SK-N-SH (cell line): ENCODE data around the gene TCFL5. TPM values are rescaled to one million over a fixed set of nuclear protein-coding genes. Genes with fewer than 3 reads are reported as not detected.

ENCODE experiments used
- CTCF ChIA-PET: fragments of 300-600, 350-600 bp; formaldehyde crosslinking; extraction: SDS; loops from one replicate; lab custom pipeline; 2021; lab: Yijun Ruan, JAX
- POLR2A ChIA-PET: fragments of 350-600 bp; sonication (Branson Sonifier 250); formaldehyde crosslinking; extraction: SDS; loops from one replicate; lab custom pipeline; 2020; ENCODE audit warnings: antibody characterized with exemption, inconsistent platforms; lab: Yijun Ruan, JAX
- DNase-seq: peaks from one replicate; pipeline ENCODE4 v3.0.0; 2012
- H2AFZ ChIP-seq: fragments of 200-600 bp; sonication (generic); 2 replicates; pipeline ENCODE4 v1.8.1; 2016; ENCODE audit warnings: antibody characterized with exemption, mild to moderate bottlenecking, low read depth
- H3F3A ChIP-seq: fragments of 200-600 bp; sonication (generic); replicated peaks from 2 replicates; pipeline ENCODE3; 2016; ENCODE audit warnings: antibody characterized with exemption, mild to moderate bottlenecking; ENCODE audit not compliant: insufficient read depth
- H3K27ac ChIP-seq, 2 experiments: fragments of 200-500 bp in 1 of 2; fragments of 200-600 bp in 1 of 2; sonication (Bioruptor generic) in 1 of 2; sonication (generic), shearing (Covaris generic) in 1 of 2; 2 replicates each; pipeline versions ENCODE4 v1.5.1 to v1.6.1; 2014 to 2016; ENCODE audit warnings: low read depth in 2 of 2, inconsistent platforms in 1 of 2, low read length in 1 of 2, mild to moderate bottlenecking in 1 of 2, mixed read lengths in 1 of 2
- H3K27me3 ChIP-seq: fragments of 200-600 bp; sonication (generic), shearing (Covaris generic); 2 replicates; pipeline ENCODE4 v1.6.1; 2016; ENCODE audit warnings: mixed run types; ENCODE audit not compliant: insufficient read depth
- H3K36me3 ChIP-seq, 2 experiments: fragments of 200-500 bp in 1 of 2; fragments of 200-600 bp in 1 of 2; sonication (Bioruptor generic) in 1 of 2; sonication (generic) in 1 of 2; replicated peaks in 1 of 2; 2 replicates each; pipeline versions ENCODE3 to v1.5.1; 2014 to 2016; ENCODE audit warnings: low read length in 1 of 2, mild to moderate bottlenecking in 1 of 2; ENCODE audit not compliant: insufficient read depth in 2 of 2, control insufficient read depth in 1 of 2
- H3K4me1 ChIP-seq, 2 experiments: fragments of 200-500 bp in 1 of 2; fragments of 200-600 bp in 1 of 2; sonication (Bioruptor generic) in 1 of 2; sonication (generic), shearing (Covaris generic) in 1 of 2; 2 replicates each; pipeline versions ENCODE4 v1.5.1 to v1.6.1; 2014 to 2016; ENCODE audit warnings: low read depth in 1 of 2, low read length in 1 of 2, mixed run types in 1 of 2; ENCODE audit not compliant: insufficient read depth in 2 of 2, control insufficient read depth in 1 of 2
- H3K4me2 ChIP-seq: fragments of 200-600 bp; sonication (generic), shearing (Covaris generic); 2 replicates; pipeline ENCODE4 v1.6.1; 2017; ENCODE audit warnings: mixed run types
- H3K4me3 ChIP-seq, 2 experiments: fragments of 200-500 bp in 1 of 2; fragments of 200-600 bp in 1 of 2; sonication (Bioruptor generic) in 1 of 2; sonication (generic), shearing (Covaris generic) in 1 of 2; 2 replicates each; pipeline versions ENCODE4 v1.5.1 to v1.8.1; 2014 to 2016; ENCODE audit warnings: low read depth in 2 of 2, inconsistent platforms in 1 of 2, low read length in 1 of 2, mild to moderate bottlenecking in 1 of 2, mixed read lengths in 1 of 2, moderate library complexity in 1 of 2
- H3K79me2 ChIP-seq: fragments of 200-600 bp; sonication (generic); 2 replicates; pipeline ENCODE4 v1.8.1; 2017; ENCODE audit warnings: mild to moderate bottlenecking; ENCODE audit not compliant: insufficient read depth
- H3K9ac ChIP-seq: fragments of 200-600 bp; sonication (generic); 2 replicates; pipeline ENCODE4 v1.6.1; 2017; ENCODE audit warnings: mixed run types
- H3K9me2 ChIP-seq: fragments of 200-600 bp; sonication (generic); 2 replicates; pipeline ENCODE4 v1.6.1; 2017; ENCODE audit warnings: mixed run types
- H3K9me3 ChIP-seq: fragments of 200-600 bp; sonication (generic); 2 replicates; pipeline ENCODE4 v1.6.1; 2017; ENCODE audit warnings: mixed run types, mild to moderate bottlenecking, moderate library complexity
- H4K20me1 ChIP-seq: fragments of 200-600 bp; sonication (generic); 2 replicates; pipeline ENCODE4 v1.6.1; 2017; ENCODE audit warnings: mild to moderate bottlenecking, mixed run types; ENCODE audit not compliant: insufficient read depth
- CTCF ChIP-seq: fragments of 200-600 bp; sonication (generic); IDR thresholded peaks from 2 replicates; pipeline ENCODE4 v1.6.1; 2017; ENCODE audit warnings: antibody characterized with exemption, mild to moderate bottlenecking, moderate library complexity
- FOSL2 ChIP-seq: IDR thresholded peaks from 2 replicates; pipeline ENCODE4 v1.4.0; 2012; ENCODE audit warnings: low read depth, mild to moderate bottlenecking, moderate library complexity, borderline replicate concordance
- JUND ChIP-seq: IDR thresholded peaks from 2 replicates; pipeline ENCODE4 v1.4.0; 2012
- RAD21 ChIP-seq: IDR thresholded peaks from 2 replicates; pipeline ENCODE4 v1.6.1; 2012; ENCODE audit warnings: mild to moderate bottlenecking, low read length
- WGBS: methylation state at CpG from one replicate; pipeline ENCODE4 v1.1.6; 2017; ENCODE audit warnings: low lambda C conversion rate; 5-methylcytosine and 5-hydroxymethylcytosine counted together
- polyA plus RNA-seq, 3 experiments: library from polyadenylated mRNA; depleted of rRNA; stranded (reverse); fragments of >200 nt; gene quantifications; 2 replicates each; pipeline ENCODE4 v1.2.3, GENCODE V29; 2012

The TCFL5 gene
- polyA plus RNA-seq, 1 of the 3 experiments (the other 2 are of a cell fraction): 10.1 TPM

- Histone ChIP-seq H3K27me3 (no peaks in the 10 kb centered on the region), H3K9ac (no peak overlapping the region), H3K9me3 (no peaks in the 10 kb centered on the region), H3K27ac (no peak overlapping the region), H4K20me1 (peaks cover 87% of the 10 kb centered on the region), H2AFZ (no peak overlapping the region), H3K4me1 (peaks cover 3 to 5% of the 10 kb centered on the region in 2 experiments; a peak in 1 of 4 replicates), H3K4me3 (no peak overlapping the region), H3K36me3 (peaks cover 75 to 88% of the 10 kb centered on the region in 2 experiments), H3K79me2 (peaks cover 100% of the 10 kb centered on the region), H3F3A (peaks cover 17% of the 10 kb centered on the region), H3K9me2 (no peaks in the 10 kb centered on the region), H3K4me2 (no peak overlapping the region)
- CTCF ChIA-PET: interaction anchor here (0.7 to 17.1 kb wide), 5 partner anchors 8 to 100 kb away, joined by 3 to 181 read pairs (median 3); partner anchors contain the start of gene DIDO1
- DNase-seq: no peak
- no peak for TF ChIP-seq RAD21
- no peak for TF ChIP-seq CTCF
- no peak for TF ChIP-seq JUND
- 93% methylated on average over 18 of the region's 18 CpGs for WGBS
- POLR2A ChIA-PET: no interaction called here
Measured at GRCh38 chr20:62908971-62909791, 47.6 kb upstream of the TCFL5 start.

GRCh38 chr20:62907384-62908317, 46.0 kb upstream of the TCFL5 start:
- WGBS: 89% methylated on average over 16 of the region's 16 CpGs
- Histone ChIP-seq H3K4me2 (0 out of 2 replicates have a peak overlapping the region, but pooled peaks have one; percentile 24), H3F3A (peaks cover 17% of the 10 kb centered on the region), H3K9me3 (no peaks in the 10 kb centered on the region), H3K9me2 (no peaks in the 10 kb centered on the region), H3K36me3 (peaks cover 70 to 91% of the 10 kb centered on the region in 2 experiments), H3K27me3 (no peaks in the 10 kb centered on the region), H4K20me1 (peaks cover 78% of the 10 kb centered on the region), H3K4me3 (peak overlapping the region in 1 of 2 experiments; percentile 25; a peak in 1 of 4 replicates), H3K4me1 (0 out of 4 replicates have a peak, but pooled peaks cover 0 to 5% of the 10 kb centered on the region in 2 experiments), H3K9ac (no peak overlapping the region), H2AFZ (no peak overlapping the region), H3K79me2 (peaks cover 90% of the 10 kb centered on the region), H3K27ac (peak overlapping the region in 1 of 2 experiments; percentile 20; a peak in 1 of 4 replicates)
- DNase-seq: peak; percentile 83
- peak; percentile 59 for TF ChIP-seq CTCF
- TF ChIP-seq FOSL2: no peak
- peak; percentile 20 for TF ChIP-seq RAD21
- ChIA-PET POLR2A (interaction anchor here (1.5 kb wide), 1 partner anchor 20 kb away, joined by 4 read pairs; no protein-coding TSS in a partner anchor), CTCF (interaction anchor here (0.6 to 17.1 kb wide), 19 partner anchors 7 to 104 kb away, joined by 3 to 181 read pairs (median 4); partner anchors contain the start of genes DIDO1 and GID8)
